Stimulated activated CD8-positive, alpha-beta memory T cell treated with anti-CD3 and anti-CD28 coated beads, Interleukin-7, amount 100 ng/mL, for 1 hour (primary cell): ENCODE data around the gene NKX2-2.

Source experiments
- DNase-seq, 2 donors: peaks; one replicate each; pipeline ENCODE4 v3.0.0-alpha.2; 2020; ENCODE audit warnings: low read depth in 2 of 2

Gene NKX2-2

DNA sequence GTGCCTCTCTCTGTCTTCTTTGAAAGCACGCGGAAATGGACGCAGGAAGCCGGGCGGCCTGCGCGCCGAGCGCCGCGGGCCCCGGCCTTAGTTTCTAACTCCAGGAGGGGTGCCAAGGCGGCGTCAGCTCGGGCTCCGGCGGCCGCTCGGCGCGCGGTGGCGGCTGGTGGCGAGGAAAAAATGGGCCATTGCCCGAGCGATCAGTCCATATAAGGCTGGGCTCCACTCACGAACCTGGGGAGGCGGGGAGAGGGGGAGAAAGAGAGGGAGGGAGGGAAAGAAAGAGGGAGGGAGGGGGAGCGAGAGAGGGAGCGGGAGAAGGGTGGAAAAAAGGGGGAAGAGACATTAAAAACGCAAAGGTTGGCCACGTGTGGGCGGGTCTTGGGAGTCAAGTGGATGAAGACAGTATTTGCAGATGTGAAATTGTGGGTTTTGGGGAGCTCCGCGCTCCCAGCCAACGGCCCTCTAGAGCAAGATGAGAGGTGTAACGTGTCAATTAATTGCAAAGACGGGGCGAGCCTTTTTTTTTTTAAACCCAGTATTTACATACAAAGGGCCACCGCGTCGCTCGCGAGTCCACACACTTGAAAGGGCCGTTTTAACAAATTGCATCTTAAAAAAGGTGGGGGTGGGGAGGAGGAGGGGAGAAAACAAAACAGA, at the start of gene NKX2-2:
Gene NKX2-2, minus strand, starts transcription at position 184 of the 660 bp plus-strand sequence. CDS start 395 bp downstream, outside the sequence.
- DNase-seq = no peak

DNA sequence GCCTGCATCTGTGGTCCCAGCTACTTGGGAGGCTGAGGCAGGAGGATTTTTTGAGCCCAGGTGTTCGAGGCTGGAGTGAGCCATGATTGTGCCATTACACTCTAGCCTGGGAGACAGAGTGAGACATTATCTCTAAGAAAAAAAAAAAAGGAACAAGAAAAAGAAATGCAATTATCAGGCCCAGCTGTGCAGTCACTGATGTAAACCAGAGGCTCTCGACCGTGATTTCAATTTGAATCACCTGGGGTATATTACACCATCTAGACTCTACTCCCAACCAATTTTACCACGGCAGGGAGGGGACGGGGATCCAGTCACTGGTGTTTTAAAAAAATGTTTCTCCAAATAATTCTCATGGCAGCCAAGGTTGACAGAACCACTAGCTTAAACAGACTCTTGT, 48.8 kb upstream of the NKX2-2 start:
- DNase-seq = no peak

- no peak for DNase-seq
Measured at GRCh38 chr20:21559305-21559704, 45.4 kb upstream of the NKX2-2 start.

DNA sequence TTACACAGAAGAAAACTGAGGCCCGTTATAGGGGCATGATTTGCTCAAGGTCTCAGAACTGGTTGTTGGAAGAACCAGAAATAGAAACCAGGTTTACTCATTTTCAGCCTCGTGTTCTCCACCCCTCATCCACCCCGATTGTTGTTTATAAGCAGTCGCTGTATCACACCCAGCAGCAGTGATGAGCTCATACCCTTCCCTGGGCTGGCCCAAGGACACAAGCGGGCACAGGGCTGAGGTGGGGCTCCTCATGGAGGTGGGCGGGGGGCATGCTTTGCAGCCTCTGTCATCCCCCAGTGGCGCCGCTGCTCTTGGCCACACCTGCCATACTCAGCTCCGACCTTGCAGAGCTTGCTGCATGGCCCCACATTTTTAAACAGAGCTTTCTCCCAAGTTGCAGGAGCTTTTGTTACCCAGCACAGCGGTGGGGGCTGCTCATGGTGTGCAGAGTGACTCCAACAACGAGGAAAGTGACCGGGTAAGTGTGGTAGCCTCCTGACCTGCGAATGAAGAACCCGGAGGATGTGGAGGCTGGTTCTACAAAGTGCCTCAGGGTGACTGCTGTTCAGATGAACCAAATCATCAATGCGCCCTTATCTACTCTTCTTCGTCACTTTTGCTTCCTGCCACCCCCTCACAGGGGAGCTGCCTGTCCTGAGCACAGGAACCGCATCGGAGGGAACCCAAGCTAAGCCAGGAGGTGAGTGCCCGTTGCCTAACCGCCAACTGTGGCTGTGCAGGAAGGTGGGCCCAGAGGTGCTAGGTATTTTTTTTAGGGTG, 43.6 kb upstream of the NKX2-2 start:
- DNase-seq = no peak

- DNase-seq = no peak
Measured at GRCh38 chr20:21556398-21556797, 42.5 kb upstream of the NKX2-2 start.

GRCh38 chr20:21555470-21556120, 41.7 kb upstream of the NKX2-2 start:
- no peak for DNase-seq

DNA sequence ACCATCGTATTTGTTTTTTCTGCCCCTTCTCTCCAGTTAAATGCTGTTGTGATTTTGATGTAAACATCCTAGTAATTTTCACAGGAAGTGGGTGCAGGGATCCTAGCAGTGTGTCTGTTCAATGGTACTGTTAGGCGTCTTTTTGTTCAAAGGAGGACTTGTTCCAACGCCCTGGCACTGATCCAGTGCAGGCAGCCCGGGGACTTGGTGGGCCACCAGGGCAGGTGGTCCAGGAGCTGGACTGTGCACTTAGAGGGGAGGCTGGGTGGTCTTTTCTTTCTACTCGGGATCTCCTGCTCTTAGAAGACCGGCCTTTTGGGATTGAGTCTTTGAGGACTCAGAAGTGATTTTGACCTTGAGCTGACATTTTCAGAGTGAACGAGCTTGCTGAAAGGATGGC, 41.1 kb upstream of the NKX2-2 start:
- DNase-seq = no peak

DNA sequence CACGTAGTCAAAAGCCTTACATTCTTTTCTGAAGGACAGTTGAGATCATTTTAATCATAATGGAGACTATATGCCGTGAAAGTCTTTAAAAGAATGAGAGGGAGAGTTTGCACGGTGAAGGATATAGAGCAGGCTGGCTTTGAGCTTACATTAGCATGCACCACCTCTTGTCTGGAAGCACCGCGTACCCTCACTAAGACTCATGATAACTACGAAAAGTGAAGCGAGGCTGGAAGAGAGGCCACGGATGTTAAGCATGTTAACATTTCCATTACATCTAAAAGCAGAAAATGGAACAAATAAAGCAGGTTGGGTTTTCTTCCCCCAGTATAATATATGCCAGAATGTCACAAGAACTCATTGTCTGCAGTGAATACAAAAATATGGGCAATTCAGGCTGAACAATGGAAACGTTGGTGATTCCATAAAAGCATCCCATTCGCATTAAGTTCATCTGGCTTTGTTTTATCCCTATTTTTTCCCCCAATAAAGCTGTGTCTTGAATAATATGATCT, 40.6 kb upstream of the NKX2-2 start:
- DNase-seq = no peak

DNA sequence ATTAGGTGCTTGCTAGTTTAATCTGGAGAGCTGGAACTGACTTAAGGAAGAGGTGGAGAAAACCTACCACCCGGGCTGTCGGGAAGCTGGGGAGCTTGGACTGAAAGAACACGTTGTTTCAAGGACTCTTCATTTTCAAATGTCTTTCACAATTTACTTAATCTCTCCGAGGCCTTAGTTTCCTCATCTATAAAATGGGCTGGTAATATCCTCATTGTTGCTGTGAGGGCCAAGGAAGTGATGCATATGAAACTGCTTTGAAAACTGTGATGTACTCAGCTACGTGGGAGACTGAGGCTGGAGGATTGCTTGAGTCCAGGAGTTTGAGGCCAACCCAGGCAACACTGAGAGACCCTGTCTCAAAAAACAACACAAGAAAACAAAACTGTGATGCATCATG, 36.7 kb upstream of the NKX2-2 start:
- no peak for DNase-seq

DNA sequence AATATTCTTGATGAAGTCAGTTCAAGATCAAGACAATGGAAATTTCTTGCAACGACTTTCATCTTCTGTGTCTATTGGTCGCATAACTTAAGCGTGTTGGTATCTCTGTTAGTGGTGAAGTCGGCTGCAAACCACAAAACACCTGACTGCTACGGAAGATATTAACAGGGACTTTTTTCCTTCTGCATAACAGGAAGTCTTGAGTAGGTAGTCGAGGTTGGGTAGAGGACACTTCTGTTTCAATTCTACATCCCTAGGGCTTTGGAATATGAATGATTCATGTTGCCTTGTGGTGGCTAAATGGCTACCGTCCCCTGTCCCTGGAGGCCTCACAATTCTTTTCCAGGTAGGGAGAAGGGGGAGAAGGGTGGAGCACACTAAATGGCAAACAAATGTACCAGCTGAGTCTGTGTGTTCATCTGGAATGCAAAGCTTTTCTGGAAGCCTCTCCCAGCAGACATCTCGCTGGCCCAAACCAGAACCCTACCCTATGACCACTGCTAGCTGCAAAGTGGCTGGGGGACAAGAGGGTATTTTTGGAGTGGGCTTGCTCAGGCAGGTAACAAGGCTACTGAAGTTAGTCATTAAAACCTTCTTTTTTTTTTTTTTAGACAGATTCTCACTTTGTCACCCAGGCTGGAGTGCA, 34.6 kb upstream of the NKX2-2 start:
- DNase-seq = no peak

DNA sequence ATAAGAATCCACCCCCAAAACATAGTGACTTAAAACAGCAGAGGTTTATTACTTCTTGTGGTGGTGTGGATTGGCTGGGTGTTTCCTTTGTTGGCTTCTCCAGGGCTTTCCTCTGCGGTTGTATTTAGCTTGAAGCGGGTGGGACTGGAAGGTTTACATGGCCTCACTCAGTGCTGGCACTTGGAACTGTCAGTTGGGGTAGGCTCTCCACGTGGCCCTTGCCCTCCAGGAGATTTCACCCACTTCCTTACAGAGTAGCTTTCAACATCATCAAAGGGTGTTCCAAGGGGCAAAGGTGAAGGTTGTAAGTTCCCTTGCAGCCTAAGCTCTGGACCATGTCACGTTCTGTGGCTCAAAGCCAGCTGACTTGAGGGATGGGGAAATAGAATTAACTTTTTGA, 32.5 kb upstream of the NKX2-2 start:
- DNase-seq = no peak

DNA sequence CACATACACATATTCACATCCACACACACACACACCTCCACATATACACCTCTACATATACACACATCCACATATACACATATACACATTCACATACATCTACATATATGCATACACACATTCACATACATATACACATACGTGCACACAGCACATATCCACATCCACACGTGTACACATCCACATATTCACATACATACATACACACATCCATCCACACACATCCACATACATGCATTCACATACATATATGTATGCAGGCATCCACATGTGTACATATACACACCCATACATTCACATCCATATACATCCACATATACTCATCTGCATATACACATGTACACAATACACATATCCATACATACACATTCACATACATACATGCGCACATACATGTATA, 25.6 kb upstream of the NKX2-2 start:
- DNase-seq = no peak

- DNase-seq = no peak
Measured at GRCh38 chr20:21534886-21535285, 21.0 kb upstream of the NKX2-2 start.

DNA sequence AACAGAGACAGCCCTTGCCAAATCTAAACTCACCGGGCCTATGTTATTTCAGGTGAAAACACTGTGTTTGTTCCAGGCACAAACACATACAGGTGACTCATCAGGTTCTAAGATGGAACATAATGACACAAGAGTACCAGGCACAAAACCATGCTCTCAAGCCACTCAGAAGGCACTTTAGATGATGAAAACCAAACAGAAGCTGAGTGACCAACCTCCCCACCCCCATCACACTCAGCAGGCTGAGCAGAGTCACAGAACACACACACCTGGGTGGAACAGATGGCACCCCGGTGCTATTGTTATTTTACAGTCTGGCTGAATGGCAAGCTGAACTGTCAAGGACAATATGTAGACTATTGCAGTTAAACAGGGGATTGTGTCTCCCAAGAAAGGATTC, 20.6 kb upstream of the NKX2-2 start:
- DNase-seq = no peak

- DNase-seq = no peak
Measured at GRCh38 chr20:21529863-21530262, 16.0 kb upstream of the NKX2-2 start.

DNA sequence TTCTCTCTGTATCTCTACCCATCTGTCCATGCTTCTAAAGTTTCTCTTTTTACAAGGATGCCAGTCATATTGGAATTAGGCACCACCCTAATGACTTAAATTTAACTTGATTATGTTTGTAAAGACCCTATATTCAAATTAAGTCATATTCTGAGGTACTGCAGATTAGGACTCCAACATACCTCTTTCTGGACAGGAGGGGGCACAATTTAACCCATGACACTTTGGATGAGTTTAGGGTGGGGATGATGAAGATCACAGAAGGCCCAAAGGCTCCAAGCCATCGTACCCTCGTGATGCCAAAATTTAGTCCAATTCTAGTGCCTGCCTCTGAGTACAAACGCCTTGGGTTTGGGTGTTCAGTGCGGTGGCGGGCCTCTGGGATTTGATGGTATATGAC, 15.0 kb upstream of the NKX2-2 start:
- DNase-seq = no peak

DNA sequence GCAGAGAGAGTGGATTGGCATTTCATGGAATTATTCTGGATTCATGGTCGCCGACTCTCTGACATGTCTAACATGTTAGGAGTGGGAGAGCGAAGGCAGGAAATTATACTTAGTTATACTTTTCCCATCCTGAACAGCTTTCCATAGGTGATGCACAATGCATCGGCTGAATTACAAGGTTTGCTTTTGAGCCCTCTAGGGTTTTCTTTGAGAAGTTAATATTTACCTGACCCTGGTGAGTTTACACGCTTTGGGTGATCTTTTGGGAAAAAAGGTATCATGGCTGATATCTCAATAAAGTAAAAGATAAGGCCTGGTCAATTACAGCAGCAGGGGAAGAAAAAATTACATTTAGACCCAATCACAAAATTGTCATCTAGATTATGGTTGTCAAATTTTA, 14.0 kb upstream of the NKX2-2 start:
- no peak for DNase-seq

- DNase-seq = no peak
Measured at GRCh38 chr20:21526776-21527175, 12.9 kb upstream of the NKX2-2 start.

DNA sequence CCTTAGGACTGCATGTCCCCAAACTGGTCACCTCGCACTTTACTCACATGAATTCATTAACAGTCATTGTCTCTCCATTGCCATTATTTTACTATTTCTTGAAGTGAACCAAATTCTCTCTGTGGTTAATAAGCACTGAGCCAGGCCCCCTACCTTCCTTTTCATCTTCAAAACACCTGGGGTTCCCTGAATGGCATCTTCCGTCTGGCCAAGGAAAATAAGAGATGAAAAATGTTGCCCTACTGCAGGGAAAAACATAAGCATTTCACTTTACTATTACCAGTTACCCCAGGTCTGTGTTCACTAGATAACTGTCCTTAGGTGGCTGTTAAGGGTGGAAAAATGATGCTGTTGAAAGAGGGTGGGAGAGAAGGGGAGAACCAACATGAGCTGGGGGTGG, 10.0 kb upstream of the NKX2-2 start:
- DNase-seq = no peak

DNA sequence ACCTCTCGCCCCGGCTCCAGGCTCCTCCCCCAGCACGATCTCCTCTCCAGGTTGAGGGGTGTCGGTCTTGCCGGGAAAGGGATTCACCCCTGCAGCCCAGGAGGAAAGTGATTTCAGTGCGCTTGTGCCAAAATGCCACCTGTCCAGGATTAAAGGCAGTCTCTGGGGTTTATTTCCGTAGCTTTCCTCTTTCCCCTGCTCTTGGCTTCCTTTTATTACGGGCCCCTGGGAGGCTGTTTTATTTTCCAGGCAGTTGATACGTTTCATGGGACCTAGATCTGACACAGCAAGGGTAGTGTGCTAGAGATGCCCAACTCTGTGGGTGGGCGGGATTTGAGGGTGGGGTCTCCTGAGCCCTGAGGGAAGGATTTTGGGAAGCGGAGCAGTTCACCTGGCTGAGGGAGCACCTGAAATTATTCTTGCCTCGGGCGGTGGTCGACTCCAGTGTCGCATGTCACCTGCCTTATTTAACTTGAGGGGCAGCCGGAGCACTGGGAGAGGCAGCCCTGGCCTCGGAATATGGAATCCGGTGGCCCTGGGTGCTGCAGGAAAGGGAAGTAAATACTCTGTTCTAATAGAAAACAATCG, 9.5 kb upstream of the NKX2-2 start:
- DNase-seq = no peak

DNA sequence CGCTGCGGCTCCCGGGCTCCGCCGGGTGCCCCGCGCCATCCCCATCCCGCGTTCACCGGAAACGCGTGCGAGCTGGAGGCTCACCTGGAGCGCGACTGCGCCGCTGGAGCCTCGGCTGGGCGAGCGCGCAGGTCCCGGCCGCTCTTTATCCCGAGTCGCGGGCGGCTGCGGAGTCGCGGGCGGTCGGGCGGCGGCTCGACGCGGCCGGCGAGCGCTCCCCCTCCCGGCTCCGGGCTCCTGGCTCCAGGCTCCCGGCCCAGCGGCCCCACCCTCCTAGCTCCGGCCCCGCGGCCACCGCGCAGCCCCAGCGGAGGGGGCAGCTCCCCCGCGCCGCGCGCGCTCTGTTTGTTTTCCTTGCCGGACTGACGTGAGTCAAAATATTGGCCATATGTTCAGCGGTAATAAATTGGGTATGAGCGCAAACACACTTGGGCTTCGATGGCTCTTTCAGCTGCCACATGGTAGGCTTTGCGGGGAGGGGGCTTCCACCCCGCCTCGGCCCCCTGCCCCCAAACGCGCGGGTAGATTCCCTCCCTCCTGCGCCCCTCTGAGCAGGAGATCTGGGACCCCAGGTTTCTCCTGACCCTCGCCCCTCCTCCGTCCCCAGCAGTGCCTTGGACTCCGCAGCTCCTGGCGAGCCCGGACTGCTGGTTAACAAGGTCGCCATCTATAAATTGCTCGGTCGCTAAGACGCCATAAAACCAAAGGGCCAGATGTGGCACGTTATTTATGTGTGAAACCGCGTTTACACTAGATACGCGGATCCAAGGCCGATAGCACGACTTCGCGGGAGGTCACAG, 8.8 kb upstream of the NKX2-2 start:
- DNase-seq = no peak
